Activated CD4-positive, alpha-beta T cell treated with anti-CD3 and anti-CD28 coated beads, Interleukin-2, amount 10 ng/mL, durations not matched to agents 7 days and 5 days (primary cell): ENCODE results near the gene PELO. TPM values are rescaled to one million over a fixed set of nuclear protein-coding genes. Genes with fewer than 3 reads are reported as not detected.
"Not testable (repeated sequence)": the region's sequence is repeated elsewhere in the genome, so short reads cannot be mapped to it uniquely, and the experiment has no call there.

Experiments used
- CTCF ChIA-PET: fragments of 350-600 bp; sonication (Branson Sonifier 250); formaldehyde crosslinking; loops from one replicate; lab custom pipeline; 2021; ENCODE audit warnings: antibody characterized with exemption; lab: Charles Lee
- POLR2A ChIA-PET: fragments of 350-600 bp; sonication (Branson Sonifier 250); formaldehyde crosslinking; loops from one replicate; lab custom pipeline; 2021; ENCODE audit warnings: antibody characterized with exemption; lab: Charles Lee
- DNase-seq: peaks from one replicate; pipeline ENCODE4 v3.0.0-alpha.2; 2020
- H3K27ac Mint-ChIP-seq: one replicate; pipeline ENCODE4 v1.8.0; 2021; ENCODE audit warnings: mild to moderate bottlenecking, moderate library complexity, mixed read lengths
- H3K27me3 Mint-ChIP-seq: one replicate; pipeline ENCODE4 v1.8.0; 2021; ENCODE audit warnings: mixed read lengths
- H3K36me3 Mint-ChIP-seq: one replicate; pipeline ENCODE4 v1.8.0; 2021; ENCODE audit warnings: low read depth, mixed read lengths
- H3K4me1 Mint-ChIP-seq: one replicate; pipeline ENCODE4 v1.8.0; 2021; ENCODE audit warnings: mixed read lengths
- H3K4me3 Mint-ChIP-seq: one replicate; pipeline ENCODE4 v1.8.0; 2021; ENCODE audit warnings: mild to moderate bottlenecking, moderate library complexity, mixed read lengths
- H3K9me3 Mint-ChIP-seq: one replicate; pipeline ENCODE4 v1.8.0; 2021; ENCODE audit warnings: mixed read lengths
- total RNA-seq, 2 experiments: library from RNA; stranded (reverse); gene quantifications; one replicate each; pipeline ENCODE4 v1.2.3, GENCODE V29; 2021

PELO gene
- total RNA-seq: 1 to 10 TPM; 7.8 to 9.3 TPM

- peak; percentile 35 for DNase-seq
- Mint-ChIP-seq H3K27me3 (peaks cover 29% of the 10 kb centered on the region), H3K27ac (peak within 1 kb of the TSS; percentile 6), H3K4me1 (peaks cover 19% of the 10 kb centered on the region), H3K36me3 (peaks cover 3% of the 10 kb centered on the region), H3K9me3 (no peaks in the 10 kb centered on the region), H3K4me3 (peak within 1 kb of the TSS; percentile 81)
- CTCF ChIA-PET: interaction anchor here (1.6 to 2.1 kb wide), 2 partner anchors 12 to 128 kb away, joined by 5 to 8 read pairs; no protein-coding TSS in a partner anchor
- POLR2A ChIA-PET: no interaction called here
These were observed at the start of gene PELO, which contains the start of gene ITGA1 for GRCh38 chr5:52787600-52788504. Gene PELO, plus strand, starts transcription at chr5:52787916. Its CDS starts 12,479 bp downstream, at chr5:52800395. Gene ITGA1, plus strand, starts transcription at chr5:52787916. Its CDS starts 438 bp downstream, at chr5:52788354.

GRCh38 chr5:52738095-52738506 lies 49.6 kb upstream of the PELO start:
- no peak for DNase-seq
- Mint-ChIP-seq H3K4me3 (no peak overlapping the region), H3K9me3 (peaks cover 7% of the 10 kb centered on the region), H3K4me1 (peaks cover 22% of the 10 kb centered on the region), H3K36me3 (peaks cover 9% of the 10 kb centered on the region), H3K27ac (no peak overlapping the region), H3K27me3 (no peaks in the 10 kb centered on the region)
- ChIA-PET POLR2A (no interaction called here), CTCF (interaction anchor here (0.6 to 1.6 kb wide), 6 partner anchors 14 to 52 kb away, joined by 3 to 4 read pairs (median 3); no protein-coding TSS in a partner anchor)

- POLR2A ChIA-PET: no interaction called here
- CTCF ChIA-PET: interaction anchor here (0.9 to 2.3 kb wide), 5 partner anchors 12 to 39 kb away, joined by 3 to 7 read pairs (median 4); no protein-coding TSS in a partner anchor
- H3K9me3 Mint-ChIP-seq: peaks cover 7% of the 10 kb centered on the region
These were observed 47.7 kb upstream of the PELO start for GRCh38 chr5:52740007-52740406.

GRCh38 chr5:52743012-52743411 lies 44.7 kb upstream of the PELO start:
- H3K9me3 Mint-ChIP-seq: peaks cover 12% of the 10 kb centered on the region
- peaks cover 46% of the 10 kb centered on the region for H3K4me1 Mint-ChIP-seq
- POLR2A ChIA-PET: no interaction called here
- CTCF ChIA-PET: interaction anchor here (1.7 kb wide), 1 partner anchor 17 kb away, joined by 9 read pairs; no protein-coding TSS in a partner anchor
- no peak overlapping the region for H3K4me3 Mint-ChIP-seq
- DNase-seq: no peak
- H3K27ac Mint-ChIP-seq: peak overlapping the region; percentile 82
- H3K27me3 Mint-ChIP-seq: no peaks in the 10 kb centered on the region
- H3K36me3 Mint-ChIP-seq: peaks cover 10% of the 10 kb centered on the region

More at GRCh38 chr5:52740007-52740406, 47.7 kb upstream of the PELO start:
- Mint-ChIP-seq H3K27me3 (no peaks in the 10 kb centered on the region), H3K36me3 (peaks cover 9% of the 10 kb centered on the region), H3K27ac (no peak overlapping the region), H3K4me3 (no peak overlapping the region), H3K4me1 (peaks cover 38% of the 10 kb centered on the region)
- DNase-seq: no peak

- Mint-ChIP-seq H3K9me3 (peaks cover 8% of the 10 kb centered on the region), H3K27ac (peak overlapping the region; percentile 82), H3K4me1 (peaks cover 44% of the 10 kb centered on the region), H3K36me3 (peaks cover 6% of the 10 kb centered on the region), H3K4me3 (no peak overlapping the region), H3K27me3 (no peaks in the 10 kb centered on the region)
- CTCF ChIA-PET: interaction anchor here (1.7 kb wide), 1 partner anchor 18 kb away, joined by 9 read pairs; no protein-coding TSS in a partner anchor
- no peak for DNase-seq
- POLR2A ChIA-PET: no interaction called here
These were observed 44.2 kb upstream of the PELO start for GRCh38 chr5:52743529-52743928.

- peaks cover 6% of the 10 kb centered on the region for H3K36me3 Mint-ChIP-seq
- H3K27me3 Mint-ChIP-seq: no peaks in the 10 kb centered on the region
- DNase-seq: peak; percentile 57
- H3K27ac Mint-ChIP-seq: peak overlapping the region; percentile 82
- peaks cover 8% of the 10 kb centered on the region for H3K9me3 Mint-ChIP-seq
- ChIA-PET POLR2A (no interaction called here), CTCF (interaction anchor here (1.7 kb wide), 1 partner anchor 18 kb away, joined by 9 read pairs; no protein-coding TSS in a partner anchor)
- H3K4me3 Mint-ChIP-seq: no peak overlapping the region
- peaks cover 47% of the 10 kb centered on the region for H3K4me1 Mint-ChIP-seq
These were observed 43.7 kb upstream of the PELO start for GRCh38 chr5:52743970-52744369.

- peaks cover 52% of the 10 kb centered on the region for H3K4me1 Mint-ChIP-seq
- not testable (repeated sequence) for H3K4me3 Mint-ChIP-seq
These were observed 42.8 kb upstream of the PELO start for GRCh38 chr5:52744867-52745458.

GRCh38 chr5:52746539-52746938 lies 41.2 kb upstream of the PELO start:
- Mint-ChIP-seq H3K27me3 (no peaks in the 10 kb centered on the region), H3K36me3 (peaks cover 6% of the 10 kb centered on the region), H3K9me3 (peaks cover 5% of the 10 kb centered on the region), H3K4me3 (no peak overlapping the region), H3K4me1 (peaks cover 53% of the 10 kb centered on the region), H3K27ac (no peak overlapping the region)
- ChIA-PET CTCF (interaction anchor here (1.1 to 1.6 kb wide), 2 partner anchors 12 to 21 kb away, joined by 3 to 4 read pairs; no protein-coding TSS in a partner anchor), POLR2A (no interaction called here)
- no peak for DNase-seq

More at GRCh38 chr5:52744867-52745458, 42.8 kb upstream of the PELO start:
- H3K27ac Mint-ChIP-seq, POLR2A ChIA-PET, H3K36me3 Mint-ChIP-seq, DNase-seq, H3K9me3 Mint-ChIP-seq, CTCF ChIA-PET, H3K27me3 Mint-ChIP-seq: not testable (repeated sequence)

GRCh38 chr5:52748590-52748989 lies 39.1 kb upstream of the PELO start:
- Mint-ChIP-seq H3K9me3 (peaks cover 7% of the 10 kb centered on the region), H3K27me3 (peaks cover 7% of the 10 kb centered on the region), H3K36me3 (peaks cover 6% of the 10 kb centered on the region), H3K4me1 (peaks cover 38% of the 10 kb centered on the region), H3K27ac (no peak overlapping the region), H3K4me3 (no peak overlapping the region)
- no peak for DNase-seq
- POLR2A ChIA-PET: no interaction called here
- CTCF ChIA-PET: no interaction called here

GRCh38 chr5:52749666-52750065 lies 38.0 kb upstream of the PELO start:
- H3K27me3 Mint-ChIP-seq: peaks cover 15% of the 10 kb centered on the region
- POLR2A ChIA-PET: no interaction called here
- H3K36me3 Mint-ChIP-seq: peaks cover 6% of the 10 kb centered on the region
- no peak for DNase-seq
- CTCF ChIA-PET: interaction anchor here (1.1 to 1.2 kb wide), 2 partner anchors 9 to 24 kb away, joined by 3 to 6 read pairs; no protein-coding TSS in a partner anchor
- peaks cover 29% of the 10 kb centered on the region for H3K4me1 Mint-ChIP-seq
- H3K9me3 Mint-ChIP-seq: peaks cover 8% of the 10 kb centered on the region
- H3K27ac Mint-ChIP-seq: no peak overlapping the region
- H3K4me3 Mint-ChIP-seq: no peak overlapping the region

- Mint-ChIP-seq H3K27me3 (peaks cover 15% of the 10 kb centered on the region), H3K27ac (no peak overlapping the region), H3K9me3 (peaks cover 3% of the 10 kb centered on the region), H3K4me1 (peaks cover 15% of the 10 kb centered on the region), H3K4me3 (no peak overlapping the region), H3K36me3 (peaks cover 2% of the 10 kb centered on the region)
- DNase-seq: no peak
- CTCF ChIA-PET: no interaction called here
- POLR2A ChIA-PET: no interaction called here
These were observed 36.6 kb upstream of the PELO start for GRCh38 chr5:52751137-52751536.

- ChIA-PET CTCF (interaction anchor here (1.1 to 2.2 kb wide), 4 partner anchors 9 to 21 kb away, joined by 3 to 9 read pairs (median 5); no protein-coding TSS in a partner anchor), POLR2A (interaction anchor here (0.5 kb wide), 1 partner anchor 41 kb away, joined by 4 read pairs; no protein-coding TSS in a partner anchor)
- Mint-ChIP-seq H3K36me3 (no peaks in the 10 kb centered on the region), H3K9me3 (peaks cover 3% of the 10 kb centered on the region), H3K27ac (no peak overlapping the region), H3K4me1 (peaks cover 7% of the 10 kb centered on the region), H3K27me3 (peaks cover 15% of the 10 kb centered on the region), H3K4me3 (no peak overlapping the region)
- no peak for DNase-seq
These were observed 33.7 kb upstream of the PELO start for GRCh38 chr5:52754051-52754450.
